Colon (tissue), 2 donors: ENCODE data around the gene MYO5C.

Source experiments
- FAIRE-seq: peaks from 2 replicates; lab custom pipeline; 2012; peaks lifted over from hg19 to GRCh38; lab: Jason Lieb, UNC
- donor health status: control.
- donor health status: control.

MYO5C gene

DNA sequence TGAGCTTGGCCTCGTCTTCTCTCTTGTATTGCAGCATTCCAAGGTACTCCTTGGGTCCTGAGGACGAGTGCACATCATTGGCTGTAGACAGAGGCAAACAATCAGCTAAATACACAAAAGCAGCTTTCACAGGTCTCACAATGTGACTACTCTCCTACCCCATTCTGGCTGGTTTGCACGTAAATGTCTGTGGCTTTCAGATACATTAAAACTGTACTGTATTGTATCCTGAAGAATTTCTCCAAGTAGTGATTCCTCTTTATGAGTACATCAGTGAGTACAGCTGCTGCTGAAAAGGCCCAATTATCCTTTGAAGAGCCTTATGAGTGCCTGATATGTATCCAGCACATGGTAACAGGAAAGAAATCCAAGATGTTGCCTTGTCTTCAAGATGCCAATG is 82.4 kb downstream of the MYO5C start:
- no peak for FAIRE-seq

- no peak for FAIRE-seq
These were observed 87.2 kb downstream of the MYO5C start for GRCh38 chr15:52208306-52208946.

DNA sequence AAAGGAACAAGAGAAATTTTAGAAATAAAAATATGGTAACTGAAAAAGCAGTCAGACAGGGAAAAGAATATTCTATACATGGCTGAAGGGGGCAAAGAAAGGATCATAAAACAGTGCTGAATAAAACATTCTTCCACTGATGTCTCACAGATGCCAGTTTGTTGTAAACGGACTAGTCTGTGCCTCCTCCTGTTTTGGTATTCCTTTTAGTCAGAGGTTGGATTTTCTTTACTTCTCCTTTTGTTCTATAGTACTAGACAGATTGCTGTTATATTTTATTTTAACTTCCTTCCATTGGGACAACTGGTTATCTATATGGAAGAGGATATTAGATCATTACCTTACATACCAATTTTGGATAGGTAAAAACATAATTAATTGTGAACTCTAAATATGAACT is 88.4 kb downstream of the MYO5C start:
- no peak for FAIRE-seq

DNA sequence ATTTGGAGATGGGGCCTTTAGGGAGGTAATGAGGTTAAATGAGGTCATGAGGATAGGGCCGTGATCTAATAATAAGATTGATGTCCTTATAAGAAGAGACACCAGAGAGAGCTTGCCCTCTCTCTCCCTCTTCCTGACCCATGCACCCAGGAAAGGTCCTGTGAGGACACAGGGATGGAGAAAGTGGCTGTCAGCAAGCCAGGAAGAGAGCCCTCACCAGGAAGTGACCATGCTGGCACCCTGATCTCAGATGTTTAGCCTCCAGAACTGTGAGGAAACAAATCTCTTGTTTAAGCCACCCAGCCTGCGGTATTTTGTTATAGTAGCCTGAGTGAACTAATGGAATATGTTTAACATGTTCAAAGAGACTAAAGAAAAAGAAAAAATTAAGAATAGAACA is 89.2 kb downstream of the MYO5C start:
- no peak for FAIRE-seq

GRCh38 chr15:52204657-52205056 is 90.9 kb downstream of the MYO5C start:
- FAIRE-seq = no peak

DNA sequence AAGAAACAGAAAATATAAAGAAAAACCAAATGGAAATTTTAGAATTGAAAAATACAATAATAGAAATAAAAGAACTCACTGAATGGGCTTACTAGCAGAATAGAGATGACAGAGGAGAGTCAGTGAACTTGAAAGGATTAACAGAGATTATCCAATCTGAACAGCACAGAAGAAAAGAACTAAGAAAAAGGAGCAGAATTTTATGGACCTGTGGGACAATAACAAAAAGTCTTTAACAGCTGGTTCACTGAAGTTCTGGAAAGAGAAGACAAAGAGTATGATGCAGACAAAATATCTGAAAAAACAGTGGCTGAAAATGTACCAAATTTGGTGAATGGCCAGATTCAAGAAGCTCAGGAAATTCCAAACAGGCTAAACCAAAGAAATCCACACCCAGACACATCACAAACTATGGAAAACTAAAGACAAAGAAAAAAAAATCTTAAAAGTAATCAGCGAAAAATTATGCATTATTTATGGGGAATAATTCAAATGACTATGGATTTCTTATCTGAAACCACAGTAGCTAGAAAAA is 94.7 kb downstream of the MYO5C start:
- no peak for FAIRE-seq

- no peak for FAIRE-seq
These were observed 96.3 kb downstream of the MYO5C start for GRCh38 chr15:52199271-52199670.

DNA sequence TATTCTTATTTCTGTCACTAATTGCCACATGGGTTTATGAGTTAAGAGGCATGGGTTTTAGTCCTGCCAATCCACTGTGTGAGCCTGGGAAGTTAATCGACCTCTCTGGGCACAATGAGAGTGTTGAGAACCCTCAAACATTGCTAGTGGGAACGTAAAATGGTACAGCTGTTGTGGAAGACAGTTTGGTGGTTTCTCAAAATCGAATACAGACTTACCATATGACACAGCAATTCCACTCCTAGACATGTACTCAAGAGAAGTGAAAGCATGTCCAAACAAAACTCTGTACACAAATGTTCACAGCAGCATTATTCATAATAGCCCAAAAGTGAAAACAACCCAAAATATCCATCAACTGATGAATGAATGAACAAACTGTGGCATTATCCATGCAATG is 98.7 kb downstream of the MYO5C start:
- FAIRE-seq = no peak

GRCh38 chr15:52193791-52194190 is 101.8 kb downstream of the MYO5C start:
- FAIRE-seq = no peak

GRCh38 chr15:52193321-52193720 is 102.3 kb downstream of the MYO5C start:
- no peak for FAIRE-seq

DNA sequence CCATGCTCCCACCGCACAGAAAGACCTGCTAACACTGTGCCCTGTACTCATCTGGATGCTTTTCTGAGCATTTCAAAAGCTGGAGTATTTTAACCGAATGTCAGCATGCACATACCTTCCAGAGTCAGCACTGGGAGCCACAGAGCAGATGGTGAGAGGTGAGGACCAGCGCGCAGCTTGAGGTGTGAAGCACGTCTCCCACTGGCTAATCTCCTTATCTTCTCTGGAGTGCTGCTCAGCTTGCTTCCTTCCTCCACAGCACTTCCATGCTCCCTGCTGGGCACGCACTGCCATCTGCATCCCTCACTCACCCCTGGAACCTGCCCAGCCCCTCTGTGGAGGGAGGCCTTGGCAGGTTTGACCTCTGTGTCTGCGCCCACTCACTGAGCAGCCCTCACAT is 104.4 kb downstream of the MYO5C start, which contains the start of gene GNB5:
Gene GNB5, minus strand, starts transcription at position 186 of the 400 bp plus-strand sequence. CDS start 6,716 bp downstream, outside the sequence.
- FAIRE-seq = no peak

DNA sequence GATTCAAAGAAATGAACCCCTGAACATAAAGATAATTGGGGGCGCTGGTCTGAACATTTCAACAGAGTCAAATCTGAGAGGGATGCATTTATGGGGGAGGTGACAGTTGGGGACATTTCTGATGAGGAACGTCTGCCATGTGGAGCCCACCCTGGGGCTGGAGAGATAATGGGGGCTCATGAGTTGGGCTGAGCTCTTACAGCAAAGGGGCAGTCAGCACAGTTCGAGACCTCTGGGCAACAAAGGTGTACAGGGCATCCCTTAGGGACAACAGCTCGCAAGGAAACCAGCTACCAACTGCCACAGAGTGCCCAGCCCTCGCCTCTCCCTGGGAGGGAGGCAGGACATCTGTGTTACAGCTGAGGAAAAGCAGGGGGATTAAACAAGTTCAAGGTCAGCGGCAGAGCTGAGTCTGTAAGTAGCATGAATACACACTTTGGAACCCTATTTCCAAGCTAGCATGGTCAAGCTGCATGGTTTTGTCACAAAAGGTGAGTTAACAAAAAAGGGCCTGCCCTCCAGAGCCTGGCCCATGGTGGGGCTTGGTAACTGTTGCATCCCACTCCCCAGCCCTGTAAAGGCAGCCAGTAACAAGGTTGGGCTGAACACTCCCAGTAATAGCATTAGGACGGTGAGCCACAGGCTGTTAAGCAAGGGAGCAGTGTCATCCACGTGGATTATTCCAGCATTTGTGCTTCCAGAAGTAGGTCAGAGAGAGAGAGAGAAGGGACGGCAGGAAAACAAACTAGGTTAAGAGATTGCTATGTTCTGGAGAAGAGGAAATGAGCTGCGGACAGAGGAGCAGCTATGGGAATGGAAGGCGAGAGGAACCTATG is 108.7 kb downstream of the MYO5C start:
- no peak for FAIRE-seq

DNA sequence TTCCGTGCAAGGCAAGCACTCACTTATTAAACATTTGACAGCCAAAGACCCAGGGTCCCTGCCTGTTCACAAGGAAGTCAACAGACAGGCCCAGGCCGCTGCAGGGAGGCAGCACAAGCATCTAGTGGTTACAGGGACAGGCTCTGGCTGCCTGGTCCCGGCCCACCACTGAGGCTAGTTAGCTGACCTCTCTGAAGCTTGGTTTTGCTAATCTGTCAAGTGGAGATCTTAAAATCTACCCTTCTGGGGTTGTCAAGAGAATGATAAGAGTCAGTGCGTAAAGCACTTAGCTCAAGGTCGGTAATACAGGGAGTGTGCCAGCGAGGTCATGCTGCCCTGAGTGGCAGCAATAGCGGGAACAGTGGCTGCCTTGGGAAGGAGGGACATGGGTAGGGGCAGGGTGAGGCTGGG is 110.4 kb downstream of the MYO5C start:
- FAIRE-seq = no peak

DNA sequence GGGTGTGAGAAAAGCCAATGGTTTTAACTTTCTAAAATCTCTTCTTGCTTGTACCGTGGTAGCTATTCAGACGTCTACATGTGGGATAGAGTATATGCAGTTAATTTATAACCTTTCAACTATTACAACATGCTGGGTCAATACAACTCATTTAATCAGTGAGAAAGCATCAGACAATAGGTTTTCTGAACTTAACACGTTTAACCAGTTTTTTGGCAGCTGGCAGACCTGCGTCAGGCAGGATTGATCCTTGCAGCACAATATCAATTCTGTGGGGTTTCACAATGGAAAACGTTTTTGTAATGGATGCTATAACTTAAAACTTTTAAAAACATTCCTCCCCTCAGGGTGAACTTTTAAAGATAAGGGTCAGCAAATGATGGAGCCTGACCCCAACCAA is 110.9 kb downstream of the MYO5C start:
- FAIRE-seq = no peak

DNA sequence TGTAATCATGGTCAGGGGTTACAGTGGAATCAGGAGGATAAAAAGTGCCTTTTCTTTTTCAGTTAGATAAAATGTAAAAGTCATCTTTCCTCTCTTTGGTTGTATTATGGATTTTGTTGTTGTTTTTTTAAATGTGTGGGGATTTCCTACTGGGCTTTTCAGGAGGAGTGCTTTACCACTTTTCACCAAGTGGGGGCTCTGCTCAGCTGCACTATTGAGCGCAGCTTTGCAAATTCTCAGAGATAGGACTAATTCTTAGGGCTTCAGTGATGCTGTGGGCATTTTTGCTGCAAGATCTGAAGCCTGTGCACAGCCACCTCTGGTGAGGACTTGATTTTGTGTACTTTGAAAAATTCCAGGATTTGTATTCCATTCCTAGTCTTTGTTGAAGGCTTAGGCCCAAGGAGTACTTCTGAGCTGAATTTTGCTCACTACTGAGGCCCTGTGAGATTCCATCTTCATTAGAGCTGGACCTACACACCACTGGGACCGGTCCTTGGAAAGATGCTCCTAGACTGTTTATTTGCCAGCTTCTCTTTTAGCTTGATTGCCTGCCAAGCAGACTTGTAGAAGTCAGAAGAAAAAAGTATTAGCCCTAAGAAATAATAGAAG is 111.9 kb downstream of the MYO5C start:
- FAIRE-seq = no peak

- no peak for FAIRE-seq
These were observed 113.4 kb downstream of the MYO5C start for GRCh38 chr15:52181938-52182780.

- no peak for FAIRE-seq
These were observed 114.7 kb downstream of the MYO5C start for GRCh38 chr15:52180851-52181450.

DNA sequence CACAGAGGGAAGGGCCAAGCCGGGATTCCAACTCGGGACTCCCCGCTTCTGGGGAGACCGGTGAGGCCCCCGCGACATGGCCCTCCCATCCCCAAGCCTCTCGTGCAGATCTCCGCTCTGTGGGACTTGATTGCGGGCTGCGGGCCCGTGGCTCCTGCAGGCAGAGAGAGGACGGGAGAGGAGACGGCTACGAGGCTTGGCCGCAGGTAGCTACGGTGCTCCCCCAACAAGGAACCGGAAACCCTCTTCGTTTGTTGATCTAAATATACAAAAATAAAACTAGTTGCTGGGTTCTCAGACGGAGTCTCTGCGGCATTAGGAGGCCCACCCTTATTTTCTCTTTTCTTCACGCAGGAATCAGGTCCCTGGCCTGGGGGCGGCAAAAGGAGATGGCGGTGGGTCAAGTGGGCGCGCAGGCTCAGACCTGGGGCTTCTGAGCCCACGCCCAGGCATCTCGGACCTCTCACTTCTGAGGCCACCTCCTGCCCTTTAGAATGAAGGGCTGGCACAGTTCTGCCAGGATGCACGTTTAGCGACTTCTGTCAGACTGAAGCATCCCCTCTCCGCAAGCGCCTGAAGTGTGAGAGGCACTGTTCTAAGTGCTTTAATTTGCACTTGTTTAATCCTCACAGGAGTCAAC is 115.3 kb downstream of the MYO5C start:
- FAIRE-seq = no peak

GRCh38 chr15:52179278-52180195 is 116.1 kb downstream of the MYO5C start:
- FAIRE-seq = no peak

- no peak for FAIRE-seq
These were observed 116.8 kb downstream of the MYO5C start for GRCh38 chr15:52178765-52179164.
